ENCODE data around the gene HNRNPUL1.

Gene HNRNPUL1

GRCh38 chr19:41316306-41316920 lies 52.2 kb downstream of the HNRNPUL1 start:
- H3K27me3 ChIP-seq (replicated peaks): no peaks in the 10 kb centered on the region
- TF ChIP-seq CTCF (IDR thresholded peaks at IDR 0.05; ENCODE audit: low read depth, low read length, missing control alignments): no peak
- no peak overlapping the region for H3K27ac ChIP-seq
- no peak for DNase-seq
- H3K4me3 ChIP-seq (ENCODE audit: low read depth, low read length): no peak overlapping the region
- in situ Hi-C loops (cut with HindIII; ENCODE audit: low pct_ligation_motif_present, low sequenced_read_pairs): no loop called here
- peaks cover 58% of the 10 kb centered on the region for H3K36me3 ChIP-seq (replicated peaks)

GRCh38 chr19:41318696-41319499 lies 54.7 kb downstream of the HNRNPUL1 start:
- Histone ChIP-seq H3K27me3 (replicated peaks) (no peaks in the 10 kb centered on the region), H3K36me3 (replicated peaks) (peaks cover 62% of the 10 kb centered on the region), H3K4me3 (ENCODE audit: low read depth, low read length) (no peak overlapping the region), H3K27ac (no peak overlapping the region)
- in situ Hi-C loops (cut with HindIII; ENCODE audit: low pct_ligation_motif_present, low sequenced_read_pairs): no loop called here
- DNase-seq: no peak
- TF ChIP-seq CTCF (IDR thresholded peaks at IDR 0.05; ENCODE audit: low read depth, low read length, missing control alignments): no peak

- no peak overlapping the region for H3K27ac ChIP-seq
- TF ChIP-seq CTCF (IDR thresholded peaks at IDR 0.05; ENCODE audit: low read depth, low read length, missing control alignments): no peak
- no peaks in the 10 kb centered on the region for H3K27me3 ChIP-seq (replicated peaks)
- no peak for DNase-seq
- in situ Hi-C loops (cut with HindIII; ENCODE audit: low pct_ligation_motif_present, low sequenced_read_pairs): no loop called here
- H3K36me3 ChIP-seq (replicated peaks): peaks cover 62% of the 10 kb centered on the region
- no peak overlapping the region for H3K4me3 ChIP-seq (ENCODE audit: low read depth, low read length)
Measured at GRCh38 chr19:41319500-41320184, 55.5 kb downstream of the HNRNPUL1 start.

- Histone ChIP-seq H3K27me3 (replicated peaks) (no peaks in the 10 kb centered on the region), H3K4me3 (ENCODE audit: low read depth, low read length) (no peak overlapping the region), H3K36me3 (replicated peaks) (peaks cover 62% of the 10 kb centered on the region), H3K27ac (no peak overlapping the region)
- TF ChIP-seq CTCF (IDR thresholded peaks at IDR 0.05; ENCODE audit: low read depth, low read length, missing control alignments): no peak
- no peak for DNase-seq
- in situ Hi-C loops (cut with HindIII; ENCODE audit: low pct_ligation_motif_present, low sequenced_read_pairs): no loop called here
Measured at GRCh38 chr19:41320185-41320518, 56.0 kb downstream of the HNRNPUL1 start.

- Histone ChIP-seq H3K27ac (no peak overlapping the region), H3K4me3 (ENCODE audit: low read depth, low read length) (no peak overlapping the region), H3K36me3 (replicated peaks) (peaks cover 62% of the 10 kb centered on the region), H3K27me3 (replicated peaks) (no peaks in the 10 kb centered on the region)
- DNase-seq: no peak
- no peak for TF ChIP-seq CTCF (IDR thresholded peaks at IDR 0.05; ENCODE audit: low read depth, low read length, missing control alignments)
- in situ Hi-C loops (cut with HindIII; ENCODE audit: low pct_ligation_motif_present, low sequenced_read_pairs): no loop called here
Measured at GRCh38 chr19:41320568-41320967, 56.4 kb downstream of the HNRNPUL1 start.
